Measurements from ENCODE around the gene FERMT3. TPM values are rescaled to one million over a fixed set of nuclear protein-coding genes. Genes with fewer than 3 reads are reported as not detected.
"Not testable (repeated sequence)": the region's sequence is repeated elsewhere in the genome, so short reads cannot be mapped to it uniquely, and the experiment has no call there.

FERMT3 gene
- polyA plus RNA-seq (2011; rRNA removed) (0.83 and 1.9 TPM in 2 replicates), polyA minus RNA-seq (2011; rRNA and poly(A)+ RNA removed) (0.41 and 0.95 TPM in 2 replicates)

DNA sequence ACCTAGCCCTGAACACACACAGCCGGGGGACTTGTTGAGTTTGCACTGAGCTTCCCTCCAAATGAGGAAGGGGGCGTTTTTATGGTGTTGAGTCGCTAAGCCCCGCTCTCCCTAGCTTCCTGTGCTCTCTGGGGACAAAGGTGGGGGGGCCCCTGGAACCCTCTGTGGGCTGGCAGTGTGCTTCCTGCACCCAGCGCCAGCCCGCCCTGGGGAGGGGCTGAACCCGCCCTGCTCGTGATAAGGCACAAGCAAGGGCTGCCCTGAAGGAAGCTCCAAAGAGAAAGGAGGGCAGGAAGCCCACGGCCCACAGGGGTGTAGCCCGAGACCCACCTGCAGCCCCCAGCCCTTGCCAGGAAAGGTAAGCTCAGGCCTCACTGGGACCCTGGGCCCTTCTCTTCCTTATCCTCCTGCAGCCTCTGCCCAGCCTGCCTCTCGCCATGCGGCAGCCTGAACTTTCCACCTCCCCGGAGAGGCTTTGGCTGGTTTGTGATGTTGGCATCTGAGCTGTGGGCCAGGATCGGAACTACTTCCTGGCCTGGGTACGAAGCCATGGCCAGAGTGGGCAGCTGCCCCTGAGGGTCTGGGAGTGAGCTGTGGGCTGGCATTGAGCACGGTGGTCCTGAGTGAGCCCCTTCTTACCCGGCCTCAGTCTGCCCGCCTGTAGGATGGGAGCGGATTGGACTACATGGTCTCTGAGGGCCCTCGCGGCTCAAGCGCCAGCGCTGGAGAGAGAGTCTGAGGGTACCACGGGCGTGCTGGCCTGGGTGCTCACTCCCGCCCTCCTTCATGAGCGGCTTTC lies at the start of gene FERMT3:
Gene FERMT3, plus strand, starts transcription at position 265 of the 799 bp plus-strand sequence. CDS start 644 bp downstream, outside the sequence.
- H3K4me3 ChIP-seq (ENCODE audit: low read depth, low read length) = no peak within 1 kb of the TSS
- H3K27me3 ChIP-seq (ENCODE audit: control insufficient read depth, insufficient read depth, low read length) = no peaks in the 10 kb centered on the region
- ChIA-PET CTCF (interaction anchor here (0.9 to 16.6 kb wide), 9 partner anchors 9 to 205 kb away, joined by 3 to 229 read pairs (median 12); partner anchors contain the start of genes CATSPERZ, ESRRA, PLCB3 and PPP1R14B), POLR2A (no interaction called here)
- no peak for DNase-seq (ENCODE audit: low read depth)
- TF ChIP-seq, protein P1, sequence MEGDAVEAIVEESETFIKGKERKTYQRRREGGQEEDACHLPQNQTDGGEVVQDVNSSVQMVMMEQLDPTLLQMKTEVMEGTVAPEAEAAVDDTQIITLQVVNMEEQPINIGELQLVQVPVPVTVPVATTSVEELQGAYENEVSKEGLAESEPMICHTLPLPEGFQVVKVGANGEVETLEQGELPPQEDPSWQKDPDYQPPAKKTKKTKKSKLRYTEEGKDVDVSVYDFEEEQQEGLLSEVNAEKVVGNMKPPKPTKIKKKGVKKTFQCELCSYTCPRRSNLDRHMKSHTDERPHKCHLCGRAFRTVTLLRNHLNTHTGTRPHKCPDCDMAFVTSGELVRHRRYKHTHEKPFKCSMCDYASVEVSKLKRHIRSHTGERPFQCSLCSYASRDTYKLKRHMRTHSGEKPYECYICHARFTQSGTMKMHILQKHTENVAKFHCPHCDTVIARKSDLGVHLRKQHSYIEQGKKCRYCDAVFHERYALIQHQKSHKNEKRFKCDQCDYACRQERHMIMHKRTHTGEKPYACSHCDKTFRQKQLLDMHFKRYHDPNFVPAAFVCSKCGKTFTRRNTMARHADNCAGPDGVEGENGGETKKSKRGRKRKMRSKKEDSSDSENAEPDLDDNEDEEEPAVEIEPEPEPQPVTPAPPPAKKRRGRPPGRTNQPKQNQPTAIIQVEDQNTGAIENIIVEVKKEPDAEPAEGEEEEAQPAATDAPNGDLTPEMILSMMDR (IDR thresholded peaks at IDR 0.05; ENCODE audit: insufficient read depth, low read depth, low read length) = no peak
- H3K36me3 ChIP-seq (ENCODE audit: control insufficient read depth, insufficient read depth, low read length) = peaks cover 23% of the 10 kb centered on the region

DNA sequence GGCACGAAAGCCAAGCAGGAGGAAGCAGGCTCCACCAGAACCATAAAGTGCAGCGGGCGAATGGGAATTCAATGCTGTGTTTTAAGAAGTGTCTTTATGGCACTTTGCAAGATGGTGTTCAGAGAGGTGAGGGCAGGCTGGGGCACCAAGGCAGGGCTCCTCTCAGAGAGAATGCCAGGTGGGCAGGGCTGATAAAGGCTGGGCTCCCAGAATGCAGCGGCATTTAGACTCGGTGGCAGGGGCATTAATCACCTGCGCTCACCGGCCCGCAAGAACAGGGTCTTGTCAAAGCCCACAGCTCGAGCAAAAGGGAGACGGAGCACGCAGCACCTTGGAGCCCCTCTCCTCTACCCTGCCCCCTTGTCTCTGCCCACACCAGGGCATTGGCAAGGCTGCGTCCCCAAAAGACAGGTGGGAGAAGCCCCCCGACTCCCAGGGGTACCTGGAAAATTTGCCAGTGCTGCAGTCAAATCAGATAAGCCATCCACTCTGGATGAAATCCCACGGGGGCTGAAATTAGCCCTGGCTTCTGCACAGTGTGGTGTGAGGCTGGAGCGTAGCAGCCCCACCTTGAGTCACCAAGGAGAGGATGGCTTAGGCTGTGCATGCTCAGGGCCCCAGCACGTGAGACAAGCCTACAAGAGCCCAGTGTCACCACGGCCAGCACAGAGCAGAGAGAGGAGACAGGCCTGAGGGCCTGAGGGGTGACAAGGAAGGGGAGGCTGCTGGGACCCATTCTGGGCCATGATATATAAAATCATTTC lies 48.7 kb upstream of the FERMT3 start:
- DNase-seq (ENCODE audit: low read depth) = no peak
- H3K36me3 ChIP-seq (ENCODE audit: control insufficient read depth, insufficient read depth, low read length) = no peaks in the 10 kb centered on the region; the same call in 1 of the 2 replicates
- no peak overlapping the region for H3K4me3 ChIP-seq (ENCODE audit: low read depth, low read length)
- TF ChIP-seq, protein P1 (IDR thresholded peaks at IDR 0.05; ENCODE audit: insufficient read depth, low read depth, low read length) = no peak
- CTCF ChIA-PET = interaction anchor here (1.3 to 2.0 kb wide), 2 partner anchors 9 to 157 kb away, joined by 6 to 7 read pairs; no protein-coding TSS in a partner anchor
- POLR2A ChIA-PET = no interaction called here
- no peaks in the 10 kb centered on the region for H3K27me3 ChIP-seq (ENCODE audit: control insufficient read depth, insufficient read depth, low read length)

DNA sequence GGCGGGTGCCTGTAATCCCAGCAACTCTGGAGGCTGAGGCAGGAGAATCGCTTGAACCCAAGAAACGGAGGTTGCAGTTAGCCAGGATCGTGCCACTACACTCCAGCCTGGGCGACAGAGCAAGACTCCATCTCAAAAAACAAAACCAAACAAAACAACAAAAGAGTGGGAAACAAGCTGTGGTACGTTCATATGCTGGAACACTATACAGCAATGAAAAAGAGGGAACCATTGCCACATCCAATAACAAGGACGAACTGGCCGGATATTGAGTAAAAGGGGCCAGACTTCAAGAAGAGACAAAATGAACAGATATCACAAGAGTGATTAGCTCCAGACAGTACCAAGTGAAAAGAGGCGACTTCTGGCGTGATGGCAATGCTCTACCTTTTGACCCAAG lies 45.5 kb upstream of the FERMT3 start:
- ChIA-PET POLR2A (no interaction called here), CTCF (interaction anchor here (0.8 to 5.9 kb wide), 3 partner anchors 9 to 160 kb away, joined by 3 to 39 read pairs (median 3); no protein-coding TSS in a partner anchor)
- H3K36me3 ChIP-seq (ENCODE audit: control insufficient read depth, insufficient read depth, low read length) = no peaks in the 10 kb centered on the region; the same call in 1 of the 2 replicates
- H3K27me3 ChIP-seq (ENCODE audit: control insufficient read depth, insufficient read depth, low read length) = no peaks in the 10 kb centered on the region
- no peak overlapping the region for H3K4me3 ChIP-seq (ENCODE audit: low read depth, low read length)
- no peak for DNase-seq (ENCODE audit: low read depth)
- TF ChIP-seq, protein P1 (IDR thresholded peaks at IDR 0.05; ENCODE audit: insufficient read depth, low read depth, low read length) = no peak

DNA sequence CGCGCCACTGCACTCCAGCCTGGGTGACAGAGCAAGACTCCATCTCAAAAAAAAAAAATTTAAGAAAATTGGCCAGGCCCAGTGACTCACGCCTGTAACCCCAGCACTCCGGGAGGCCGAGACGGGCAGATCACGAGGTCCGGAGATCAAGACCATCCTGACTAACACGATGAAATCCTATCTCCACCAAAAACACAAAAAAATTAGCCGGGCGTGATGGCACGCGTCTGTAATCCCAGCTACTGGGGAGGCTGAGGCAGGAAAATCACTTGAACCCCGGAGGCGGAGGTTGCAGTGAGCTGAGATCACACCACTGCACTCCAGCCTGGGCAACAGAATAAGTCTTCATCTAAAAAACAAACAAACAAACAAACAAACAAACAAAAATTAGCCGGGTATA lies 43.8 kb upstream of the FERMT3 start:
- H3K27me3 ChIP-seq (ENCODE audit: control insufficient read depth, insufficient read depth, low read length); DNase-seq (ENCODE audit: low read depth); H3K36me3 ChIP-seq (ENCODE audit: control insufficient read depth, insufficient read depth, low read length); H3K4me3 ChIP-seq (ENCODE audit: low read depth, low read length); POLR2A ChIA-PET: not testable (repeated sequence)
- CTCF ChIA-PET = interaction anchor here (0.6 to 5.9 kb wide), 5 partner anchors 11 to 212 kb away, joined by 3 to 39 read pairs (median 4); no protein-coding TSS in a partner anchor

DNA sequence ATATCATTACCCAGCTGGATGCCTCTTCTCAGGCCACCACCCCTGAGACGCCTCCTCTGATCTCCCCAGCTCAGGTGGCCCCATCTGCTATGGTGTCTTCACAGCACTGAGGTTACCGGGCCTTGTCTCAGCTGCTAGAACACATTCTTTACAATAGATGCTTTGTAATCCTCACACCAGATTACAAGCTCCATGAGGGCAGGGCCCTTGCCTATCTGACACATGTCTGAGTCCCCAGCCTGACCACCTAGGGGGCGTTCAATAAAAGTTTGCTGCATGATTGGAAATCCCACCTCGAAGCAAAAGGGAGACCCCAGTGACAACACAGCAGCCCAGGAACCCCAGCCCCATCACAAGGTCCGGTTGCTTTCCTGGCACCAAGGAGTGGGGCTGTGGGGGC lies 42.6 kb upstream of the FERMT3 start:
- no peaks in the 10 kb centered on the region for H3K27me3 ChIP-seq (ENCODE audit: control insufficient read depth, insufficient read depth, low read length)
- no peak for DNase-seq (ENCODE audit: low read depth)
- no peaks in the 10 kb centered on the region for H3K36me3 ChIP-seq (ENCODE audit: control insufficient read depth, insufficient read depth, low read length)
- TF ChIP-seq, protein P1 (IDR thresholded peaks at IDR 0.05; ENCODE audit: insufficient read depth, low read depth, low read length) = no peak
- no peak overlapping the region for H3K4me3 ChIP-seq (ENCODE audit: low read depth, low read length)
- CTCF ChIA-PET = interaction anchor here (0.7 to 5.9 kb wide), 3 partner anchors 12 to 396 kb away, joined by 3 to 39 read pairs (median 5); partner anchors contain the start of gene ZFTA
- POLR2A ChIA-PET = no interaction called here
